Fibroblast of mammary gland (primary cell): ENCODE measurements around the gene AOPEP.

Experiments used
- DNase-seq: peaks from one replicate; pipeline ENCODE4 v3.0.0-alpha.2; 2010; ENCODE audit warnings: low read depth
- H3K4me3 ChIP-seq: 2 replicates; pipeline ENCODE4 v1.5.1; 2011; ENCODE audit warnings: low read depth, mild to moderate bottlenecking, low read length, moderate library complexity; ENCODE audit not compliant: control insufficient read depth
- CTCF ChIP-seq: conservative IDR thresholded peaks from 2 replicates; pipeline ENCODE4 v1.5.1; 2011; ENCODE audit warnings: low read depth, low read length, inconsistent platforms; ENCODE audit not compliant: control insufficient read depth, insufficient read depth

AOPEP gene

GRCh38 chr9:94699715-94700373 is 26.7 kb upstream of the AOPEP start:
- H3K4me3 ChIP-seq: no peak overlapping the region
- DNase-seq: no peak
- no peak for TF ChIP-seq CTCF

GRCh38 chr9:94700445-94700844 is 26.1 kb upstream of the AOPEP start:
- DNase-seq: no peak
- no peak for TF ChIP-seq CTCF

DNA sequence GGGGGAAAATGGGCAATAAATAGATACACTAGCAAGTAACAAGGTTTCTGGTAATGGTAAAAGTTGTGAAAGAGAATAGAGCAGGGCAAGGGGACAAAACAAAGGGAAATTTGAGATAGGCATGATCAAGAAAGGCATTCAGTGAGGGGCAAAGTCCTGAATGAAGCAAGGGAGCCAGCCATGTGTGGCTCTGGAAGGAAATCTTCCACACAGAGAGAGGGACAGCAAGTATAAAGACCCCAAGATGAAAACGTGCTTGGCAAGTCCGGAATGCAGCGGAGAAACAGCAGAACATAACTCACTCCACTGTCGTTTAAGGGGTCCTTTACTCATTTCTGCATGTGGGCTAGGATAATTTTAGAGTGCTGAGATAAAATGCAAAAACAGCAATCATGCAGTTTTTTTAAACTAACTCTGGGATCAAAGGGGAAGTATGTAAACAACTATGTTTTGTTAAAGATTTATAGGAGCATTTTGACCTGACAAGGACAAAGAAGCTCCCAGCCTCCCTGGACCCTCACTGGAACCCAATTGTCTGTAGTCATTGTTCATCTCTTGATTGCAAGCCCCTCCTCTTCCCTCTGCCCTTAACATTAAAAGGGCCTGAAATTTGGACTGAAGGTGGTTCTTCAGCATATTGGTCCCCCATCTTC is 22.9 kb upstream of the AOPEP start:
- DNase-seq: no peak
- no peak for TF ChIP-seq CTCF
- H3K4me3 ChIP-seq: no peak overlapping the region

More at GRCh38 chr9:94700445-94700844, 26.1 kb upstream of the AOPEP start:
- no peak overlapping the region for H3K4me3 ChIP-seq

- no peak for TF ChIP-seq CTCF
- H3K4me3 ChIP-seq: no peak overlapping the region
- DNase-seq: no peak
Observed at GRCh38 chr9:94705162-94705702, 21.3 kb upstream of the AOPEP start.

DNA sequence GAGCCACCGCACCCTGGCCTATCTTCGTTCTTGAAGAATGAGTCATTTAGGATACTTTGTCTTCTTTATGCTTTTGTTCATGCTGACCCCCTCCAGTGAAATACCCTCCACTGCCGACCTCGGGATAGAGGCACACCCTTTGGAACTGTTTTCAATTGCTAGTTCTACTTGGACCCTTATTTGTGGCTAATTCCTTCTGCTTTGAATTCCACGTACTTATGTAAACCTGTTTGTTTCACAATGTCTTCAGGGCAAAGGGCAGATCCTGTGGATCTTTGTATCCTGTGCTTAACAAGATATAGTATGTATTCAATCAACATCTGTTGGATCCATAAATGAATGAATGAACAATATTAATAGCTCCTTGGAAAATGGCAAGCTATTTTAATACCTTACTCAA is 19.6 kb upstream of the AOPEP start:
- no peak overlapping the region for H3K4me3 ChIP-seq
- no peak for TF ChIP-seq CTCF
- DNase-seq: no peak

DNA sequence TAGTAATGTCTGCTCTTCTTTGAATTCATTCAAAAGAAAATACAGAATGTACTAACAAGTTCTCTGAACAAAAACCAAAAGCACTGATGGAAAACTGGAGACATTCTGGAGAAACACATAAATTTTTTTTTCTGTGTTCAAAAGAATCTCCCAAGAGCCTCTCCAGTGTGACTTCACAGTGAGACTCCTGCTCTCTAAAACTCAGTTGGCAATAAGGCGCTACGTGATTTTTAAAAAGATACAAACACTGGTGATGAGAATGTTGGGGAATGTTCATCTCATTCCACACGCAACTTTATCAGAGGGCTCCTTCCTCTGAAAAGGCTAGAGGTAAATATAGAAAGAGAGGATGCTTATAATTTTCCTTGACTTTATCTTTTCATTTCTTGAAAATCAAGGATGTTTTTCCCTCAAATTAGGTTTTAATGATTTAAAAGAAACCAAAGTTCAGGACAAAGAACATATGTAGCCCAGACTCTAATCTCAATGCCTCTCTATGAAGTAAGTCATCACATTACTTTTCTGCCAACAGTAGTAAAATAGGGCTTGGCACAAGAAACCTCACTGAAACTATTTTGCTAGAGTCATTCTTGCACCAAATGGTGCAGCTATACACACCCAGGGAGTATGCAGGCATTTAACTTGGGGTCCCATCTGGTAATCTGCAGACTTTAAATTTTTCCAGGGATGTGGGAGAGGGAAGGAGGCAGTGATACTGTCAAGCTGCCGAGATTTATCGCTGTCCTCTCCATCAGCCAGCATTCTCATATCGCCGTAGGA is 12.9 kb upstream of the AOPEP start:
- H3K4me3 ChIP-seq: no peak overlapping the region
- no peak for TF ChIP-seq CTCF
- DNase-seq: no peak
